IMR-90 (cell line): ENCODE measurements around the gene ZNF679. TPM values are rescaled to one million over a fixed set of nuclear protein-coding genes. Genes with fewer than 3 reads are reported as not detected.

Experiments used
- ATAC-seq: fragments of 200-7000 bp; cut with Tn5 transposase; 2 replicates; pipeline ENCODE4 v1.9.1; 2020; ENCODE audit warnings: low read depth, mild to moderate bottlenecking, moderate library complexity
- BruUV-seq: library from RNA; stranded (reverse); fragments of 400-500 nt; replicated peaks from 2 replicates; lab custom pipeline; 2021; lab: Mats Ljungman, UMichigan
- CTCF ChIA-PET: fragments of 300-600 bp; formaldehyde crosslinking; extraction: SDS; loops from one replicate; lab custom pipeline; 2021; ENCODE audit warnings: antibody characterized with exemption; lab: Yijun Ruan, JAX
- POLR2A ChIA-PET: fragments of 300-600 bp; sonication (Branson Sonifier 250); formaldehyde crosslinking; loops from one replicate; lab custom pipeline; 2022; ENCODE audit warnings: antibody characterized with exemption; ENCODE audit not compliant: unreplicated experiment; lab: Charles Lee
- DNase-seq: peaks from one replicate; pipeline ENCODE4 v3.0.0; 2013
- H2AFZ ChIP-seq: replicated peaks from 2 replicates; pipeline ENCODE3; 2013; ENCODE audit warnings: low read length, mild to moderate bottlenecking; ENCODE audit not compliant: poor library complexity
- H2AK5ac ChIP-seq: 2 replicates; pipeline ENCODE4 v1.6.1; 2013; ENCODE audit warnings: low read depth, low read length, inconsistent platforms
- H2AK9ac ChIP-seq: replicated peaks from 2 replicates; pipeline ENCODE3; 2013; ENCODE audit warnings: mild to moderate bottlenecking, low read depth, low read length, moderate library complexity; ENCODE audit not compliant: poor library complexity
- H2BK120ac ChIP-seq: 2 replicates; pipeline ENCODE4 v1.6.1; 2013; ENCODE audit warnings: low read depth, low read length, inconsistent platforms
- H2BK15ac ChIP-seq: 3 replicates; pipeline ENCODE4 v1.6.1; 2013; ENCODE audit warnings: low read depth, low read length, inconsistent platforms
- H2BK20ac ChIP-seq: 2 replicates; pipeline ENCODE4 v1.6.1; 2013; ENCODE audit warnings: low read depth, mild to moderate bottlenecking, inconsistent platforms, low read length, moderate library complexity
- H2BK5ac ChIP-seq: 2 replicates; pipeline ENCODE4 v1.6.1; 2013; ENCODE audit warnings: mild to moderate bottlenecking, low read depth, low read length, inconsistent platforms; ENCODE audit not compliant: poor library complexity, severe bottlenecking
- H3K14ac ChIP-seq: replicated peaks from 2 replicates; pipeline ENCODE4 v1.6.1; 2013; ENCODE audit warnings: low read depth, low read length, inconsistent platforms
- H3K18ac ChIP-seq: 2 replicates; pipeline ENCODE4 v1.6.1; 2013; ENCODE audit warnings: low read depth, low read length, control low read depth
- H3K23ac ChIP-seq: 2 replicates; pipeline ENCODE4 v1.6.1; 2013; ENCODE audit warnings: low read depth, low read length, inconsistent platforms
- H3K27ac ChIP-seq: 2 replicates; pipeline ENCODE4 v1.5.1; 2013; ENCODE audit warnings: mild to moderate bottlenecking, control low read depth, low read length; ENCODE audit not compliant: insufficient read depth
- H3K27me3 ChIP-seq: 2 replicates; pipeline ENCODE4 v1.6.1; 2013; ENCODE audit warnings: low read length; ENCODE audit not compliant: control insufficient read depth, insufficient read depth
- H3K36me3 ChIP-seq: 2 replicates; pipeline ENCODE4 v1.6.1; 2013; ENCODE audit warnings: low read length, mixed read lengths; ENCODE audit not compliant: control insufficient read depth, insufficient read depth
- H3K4ac ChIP-seq: 2 replicates; pipeline ENCODE4 v1.6.1; 2013; ENCODE audit warnings: low read depth, low read length, inconsistent platforms
- H3K4me1 ChIP-seq: 2 replicates; pipeline ENCODE4 v1.6.1; 2013; ENCODE audit warnings: low read length, mixed read lengths; ENCODE audit not compliant: control insufficient read depth, insufficient read depth
- H3K4me2 ChIP-seq: 2 replicates; pipeline ENCODE4 v1.6.1; 2013; ENCODE audit warnings: low read depth, mild to moderate bottlenecking, control low read depth, low read length, moderate library complexity
- H3K4me3 ChIP-seq: 2 replicates; pipeline ENCODE4 v1.5.1; 2013; ENCODE audit warnings: low read depth, mild to moderate bottlenecking, control low read depth, low read length, moderate library complexity; ENCODE audit not compliant: insufficient read depth
- H3K56ac ChIP-seq: 2 replicates; pipeline ENCODE4 v1.6.1; 2013; ENCODE audit warnings: low read length, inconsistent platforms; ENCODE audit not compliant: insufficient read depth; ENCODE audit errors: extremely low read depth
- H3K79me1 ChIP-seq, 2 experiments: 2 replicates each; pipeline ENCODE4 v1.6.1; 2013; ENCODE audit warnings: low read length in 2 of 2, inconsistent platforms in 1 of 2, low read depth in 1 of 2
- H3K9ac ChIP-seq: 2 replicates; pipeline ENCODE4 v1.6.1; 2013; ENCODE audit warnings: low read depth, low read length, control low read depth
- H3K9me1 ChIP-seq: 2 replicates; pipeline ENCODE4 v1.6.1; 2013; ENCODE audit warnings: low read length, inconsistent platforms; ENCODE audit not compliant: insufficient read depth
- H3K9me3 ChIP-seq: 2 replicates; pipeline ENCODE4 v1.6.1; 2013; ENCODE audit warnings: low read length; ENCODE audit not compliant: control insufficient read depth, insufficient read depth
- H4K20me1 ChIP-seq: 2 replicates; pipeline ENCODE4 v1.6.1; 2013; ENCODE audit warnings: low read length, inconsistent platforms; ENCODE audit not compliant: insufficient read depth
- H4K5ac ChIP-seq: 2 replicates; pipeline ENCODE4 v1.6.1; 2013; ENCODE audit warnings: mild to moderate bottlenecking, low read depth, low read length, control low read depth
- H4K8ac ChIP-seq, 2 experiments: 2 replicates each; pipeline ENCODE4 v1.6.1; 2013; ENCODE audit warnings: low read depth in 2 of 2, low read length in 2 of 2, control low read depth in 1 of 2, inconsistent platforms in 1 of 2
- H4K91ac ChIP-seq: 2 replicates; pipeline ENCODE4 v1.6.1; 2013; ENCODE audit warnings: low read depth, low read length, inconsistent platforms; ENCODE audit not compliant: insufficient read depth
- BHLHE40 ChIP-seq: fragments of 150-350 bp; IDR thresholded peaks from 2 replicates; pipeline ENCODE4 v1.6.1; 2016; ENCODE audit warnings: mild to moderate bottlenecking, low read depth, low read length
- CEBPB ChIP-seq: IDR thresholded peaks from 2 replicates; pipeline ENCODE4 v1.6.1; 2012; ENCODE audit warnings: low read depth, low read length, improper control_type of control experiment
- CHD1 ChIP-seq: IDR thresholded peaks from 2 replicates; pipeline ENCODE4 v1.6.1; 2012; ENCODE audit warnings: low read depth, low read length, improper control_type of control experiment
- CTCF ChIP-seq: conservative IDR thresholded peaks from 2 replicates; pipeline ENCODE4 v1.5.1; 2012; ENCODE audit warnings: mild to moderate bottlenecking, low read depth, low read length, improper control_type of control experiment
- ELK1 ChIP-seq: fragments of 150-350 bp; IDR thresholded peaks from 2 replicates; pipeline ENCODE4 v1.6.1; 2016; ENCODE audit warnings: low read depth, mild to moderate bottlenecking, low read length, moderate library complexity, borderline replicate concordance
- FOS ChIP-seq: fragments of 150-350 bp; IDR thresholded peaks from 2 replicates; pipeline ENCODE4 v1.6.1; 2016; ENCODE audit warnings: low read depth, low read length
- MAFK ChIP-seq: IDR thresholded peaks from 2 replicates; pipeline ENCODE4 v1.6.1; 2012; ENCODE audit warnings: low read depth, low read length, improper control_type of control experiment
- NFE2L2 ChIP-seq: fragments of 150-350 bp; IDR thresholded peaks from 2 replicates; pipeline ENCODE4 v1.6.1; 2016; ENCODE audit warnings: low read depth, mild to moderate bottlenecking, low read length
- POLR2A ChIP-seq: IDR thresholded peaks from 2 replicates; pipeline ENCODE4 v1.6.1; 2012; ENCODE audit warnings: mild to moderate bottlenecking, low read depth, low read length
- RAD21 ChIP-seq: IDR thresholded peaks from 2 replicates; pipeline ENCODE4 v1.6.1; 2012; ENCODE audit warnings: low read length, improper control_type of control experiment
- RCOR1 ChIP-seq: IDR thresholded peaks from 2 replicates; pipeline ENCODE4 v1.6.1; 2012; ENCODE audit warnings: mild to moderate bottlenecking, low read length, improper control_type of control experiment; ENCODE audit not compliant: insufficient replicate concordance
- SMC3 ChIP-seq: fragments of 150-350 bp; IDR thresholded peaks from 2 replicates; pipeline ENCODE4 v1.6.1; 2016; ENCODE audit warnings: low read depth, mild to moderate bottlenecking, antibody characterized with exemption, low read length, moderate library complexity
- WGBS, 2 experiments: methylation state at CpG; one replicate each; pipeline versions ENCODE4 v1.1.5 to v1.1.7; 2013; ENCODE audit warnings: missing lambda C conversion rate in 2 of 2; ENCODE audit not compliant: insufficient read length in 1 of 2; ENCODE audit errors: extremely low coverage in 2 of 2; 5-methylcytosine and 5-hydroxymethylcytosine counted together
- dilution Hi-C: fragments of 300-500 bp; cut with HindIII; formaldehyde crosslinking; loops from one replicate; pipeline ENCODE4 v1.14.3; 2018; ENCODE audit warnings: low sequenced_read_pairs; ENCODE audit not compliant: unreplicated experiment
- in situ Hi-C: fragments of 300-500 bp; cut with MboI; formaldehyde crosslinking; loops from 3 replicates; pipeline ENCODE4 v1.14.3; 2019; ENCODE audit warnings: low sequenced_read_pairs, inconsistent platforms, mixed read lengths
- intact Hi-C: fragments of 100-400 bp; cut with micrococcal nuclease; formaldehyde crosslinking; loops from 2 replicates; pipeline ENCODE4 v1.10.0; 2022
- polyA plus RNA-seq, 3 experiments: library from polyadenylated mRNA; depleted of rRNA; stranded (reverse); fragments of >200 nt; gene quantifications; 2 replicates each; pipeline ENCODE4 v1.2.3, GENCODE V29; 2012; ENCODE audit warnings: low replicate concordance in 1 of 3
- total RNA-seq: library from RNA; depleted of rRNA; stranded (reverse); fragments of >200 nt; gene quantifications from 2 replicates; pipeline ENCODE4 v1.2.3, GENCODE V29; 2012

Gene ZNF679
- total and polyA plus RNA-seq, 2 of the 4 experiments (the other 2 are of a cell fraction), result not detected

- H3K4me2 ChIP-seq, result no peak overlapping the region
- no peak overlapping the region for H2BK15ac ChIP-seq
- H3K56ac ChIP-seq, result no peak overlapping the region
- no peak overlapping the region for H3K4ac ChIP-seq
- no peak overlapping the region for H2AK5ac ChIP-seq
- no peaks in the 10 kb centered on the region for H3K9me1 ChIP-seq
- in situ Hi-C loops (no loop called here), dilution Hi-C loops (no loop called here), intact Hi-C loops (no loop called here)
- H4K91ac ChIP-seq, result no peak overlapping the region
- no peak overlapping the region for H3K14ac ChIP-seq
- H3K27ac ChIP-seq, result no peak overlapping the region
- H2BK120ac ChIP-seq, result no peak overlapping the region
- no peak overlapping the region for H4K8ac ChIP-seq
- POLR2A ChIA-PET, result no interaction called here
- H3K27me3 ChIP-seq, result no peaks in the 10 kb centered on the region
- no peak overlapping the region for H3K23ac ChIP-seq
- H3K18ac ChIP-seq, result no peak overlapping the region
- no peak overlapping the region for H3K9ac ChIP-seq
- H2BK20ac ChIP-seq, result no peak overlapping the region
- no peak overlapping the region for H2BK5ac ChIP-seq
- CTCF ChIA-PET, result no interaction called here
- H3K36me3 ChIP-seq, result no peaks in the 10 kb centered on the region
- H3K79me1 ChIP-seq, result peaks cover 3 to 11% of the 10 kb centered on the region in 2 experiments; a peak in 3 of 4 replicates
- TF ChIP-seq CHD1 (no peak), RAD21 (no peak), CTCF (no peak), NFE2L2 (no peak), POLR2A (no peak), RCOR1 (no peak), MAFK (no peak), SMC3 (no peak), ELK1 (no peak), FOS (no peak), CEBPB (no peak), BHLHE40 (no peak)
- no peak overlapping the region for H2AFZ ChIP-seq
- H3K4me1 ChIP-seq, result 0 out of 2 replicates have a peak, but pooled peaks cover 3% of the 10 kb centered on the region
- H3K9me3 ChIP-seq, result no peaks in the 10 kb centered on the region
- no peak overlapping the region for H4K5ac ChIP-seq
- no peak overlapping the region for H2AK9ac ChIP-seq
- no TSS peak for BruUV-seq
- no peak overlapping the region for H3K4me3 ChIP-seq
- no CpG with 5 or more reads among the region's 3 CpGs for WGBS, 2 experiments
- DNase-seq (no peak), ATAC-seq (no peak)
- no peaks in the 10 kb centered on the region for H4K20me1 ChIP-seq
These were observed 82.2 kb downstream of the ZNF679 start for GRCh38 chr7:64310426-64310825.
